ENCODE measurements around the gene EFNA5. TPM values are rescaled to one million over a fixed set of nuclear protein-coding genes. Genes with fewer than 3 reads are reported as not detected.

EFNA5 gene
- total RNA-seq, 1 donor from 2014 or later: 20.8 TPM

GRCh38 chr5:107603349-107603748 is 67.4 kb downstream of the EFNA5 start:
- peak; percentile 28 for DNase-seq

GRCh38 chr5:107602896-107603295 is 67.8 kb downstream of the EFNA5 start:
- no peak for DNase-seq

GRCh38 chr5:107601076-107601475 is 69.7 kb downstream of the EFNA5 start:
- DNase-seq: no peak

GRCh38 chr5:107598958-107599357 is 71.8 kb downstream of the EFNA5 start:
- DNase-seq: no peak

- no peak for DNase-seq
These were observed 72.9 kb downstream of the EFNA5 start for GRCh38 chr5:107597803-107598202.

- peak; percentile 54 for DNase-seq
These were observed 73.5 kb downstream of the EFNA5 start for GRCh38 chr5:107597247-107597646.

- no peak for DNase-seq
These were observed 76.3 kb downstream of the EFNA5 start for GRCh38 chr5:107594253-107595045.

- peak; percentile 7 for DNase-seq
These were observed 77.7 kb downstream of the EFNA5 start for GRCh38 chr5:107593009-107593408.

- no peak for DNase-seq
These were observed 78.2 kb downstream of the EFNA5 start for GRCh38 chr5:107592515-107592914.

- DNase-seq: no peak
These were observed 80.1 kb downstream of the EFNA5 start for GRCh38 chr5:107590686-107591085.

GRCh38 chr5:107589520-107590193 is 81.1 kb downstream of the EFNA5 start:
- no peak for DNase-seq

GRCh38 chr5:107582625-107583024 is 88.1 kb downstream of the EFNA5 start:
- DNase-seq: no peak

GRCh38 chr5:107580889-107581820 is 89.6 kb downstream of the EFNA5 start:
- DNase-seq: peak; percentile 54

GRCh38 chr5:107578051-107578635 is 92.6 kb downstream of the EFNA5 start:
- no peak for DNase-seq

GRCh38 chr5:107577394-107577950 is 93.3 kb downstream of the EFNA5 start:
- no peak for DNase-seq

GRCh38 chr5:107576736-107577393 is 93.9 kb downstream of the EFNA5 start:
- DNase-seq: no peak

- DNase-seq: no peak
These were observed 94.6 kb downstream of the EFNA5 start for GRCh38 chr5:107576155-107576554.

GRCh38 chr5:107574287-107574686 is 96.5 kb downstream of the EFNA5 start:
- no peak for DNase-seq

- peak; percentile 38 for DNase-seq
These were observed 97.9 kb downstream of the EFNA5 start for GRCh38 chr5:107572715-107573368.

GRCh38 chr5:107571621-107572536 is 98.9 kb downstream of the EFNA5 start:
- peak; percentile 94 for DNase-seq
